Measurements from ENCODE around the gene NUDT8. TPM values are rescaled to one million over a fixed set of nuclear protein-coding genes. Genes with fewer than 3 reads are reported as not detected.

Gene NUDT8
- total and polyA plus RNA-seq, 2 experiments from 2014 or later: 5.0 to 15.1 TPM

DNA sequence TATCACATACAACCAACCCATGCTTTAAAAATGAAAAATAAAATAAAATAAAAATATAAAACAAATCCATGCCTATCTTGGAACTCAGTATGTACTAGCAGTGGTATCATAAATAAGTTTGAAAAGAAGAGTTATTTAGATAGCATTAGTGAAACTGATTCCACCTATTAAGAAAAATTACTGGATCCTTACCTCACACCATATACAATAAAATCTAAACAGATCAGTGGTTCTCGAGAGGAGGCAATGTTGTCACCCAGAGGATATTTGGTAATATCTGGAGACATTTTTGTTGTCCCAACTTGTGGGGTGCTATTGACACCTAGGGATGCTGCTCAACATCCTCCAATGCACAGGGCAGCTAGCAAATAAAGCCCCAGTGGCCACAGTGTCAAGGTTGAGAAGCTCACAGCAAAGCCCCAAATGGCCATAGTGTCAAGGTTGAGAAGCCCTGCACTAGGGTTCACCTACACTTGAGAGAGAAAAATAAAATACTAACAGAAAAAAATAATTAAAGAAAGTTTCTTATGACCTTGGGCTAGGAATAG is 32.9 kb downstream of the NUDT8 start (continued):
- TF ChIP-seq POLR2AphosphoS5 (IDR thresholded peaks at IDR 0.05; ENCODE audit: low read depth) (no peak), EZH2phosphoT487 (IDR thresholded peaks at IDR 0.05; ENCODE audit: unreplicated experiment) (no peak), STAT1 (IDR thresholded peaks at IDR 0.05; ENCODE audit: unreplicated experiment) (no peak)
- TF ChIP-seq, protein P1, sequence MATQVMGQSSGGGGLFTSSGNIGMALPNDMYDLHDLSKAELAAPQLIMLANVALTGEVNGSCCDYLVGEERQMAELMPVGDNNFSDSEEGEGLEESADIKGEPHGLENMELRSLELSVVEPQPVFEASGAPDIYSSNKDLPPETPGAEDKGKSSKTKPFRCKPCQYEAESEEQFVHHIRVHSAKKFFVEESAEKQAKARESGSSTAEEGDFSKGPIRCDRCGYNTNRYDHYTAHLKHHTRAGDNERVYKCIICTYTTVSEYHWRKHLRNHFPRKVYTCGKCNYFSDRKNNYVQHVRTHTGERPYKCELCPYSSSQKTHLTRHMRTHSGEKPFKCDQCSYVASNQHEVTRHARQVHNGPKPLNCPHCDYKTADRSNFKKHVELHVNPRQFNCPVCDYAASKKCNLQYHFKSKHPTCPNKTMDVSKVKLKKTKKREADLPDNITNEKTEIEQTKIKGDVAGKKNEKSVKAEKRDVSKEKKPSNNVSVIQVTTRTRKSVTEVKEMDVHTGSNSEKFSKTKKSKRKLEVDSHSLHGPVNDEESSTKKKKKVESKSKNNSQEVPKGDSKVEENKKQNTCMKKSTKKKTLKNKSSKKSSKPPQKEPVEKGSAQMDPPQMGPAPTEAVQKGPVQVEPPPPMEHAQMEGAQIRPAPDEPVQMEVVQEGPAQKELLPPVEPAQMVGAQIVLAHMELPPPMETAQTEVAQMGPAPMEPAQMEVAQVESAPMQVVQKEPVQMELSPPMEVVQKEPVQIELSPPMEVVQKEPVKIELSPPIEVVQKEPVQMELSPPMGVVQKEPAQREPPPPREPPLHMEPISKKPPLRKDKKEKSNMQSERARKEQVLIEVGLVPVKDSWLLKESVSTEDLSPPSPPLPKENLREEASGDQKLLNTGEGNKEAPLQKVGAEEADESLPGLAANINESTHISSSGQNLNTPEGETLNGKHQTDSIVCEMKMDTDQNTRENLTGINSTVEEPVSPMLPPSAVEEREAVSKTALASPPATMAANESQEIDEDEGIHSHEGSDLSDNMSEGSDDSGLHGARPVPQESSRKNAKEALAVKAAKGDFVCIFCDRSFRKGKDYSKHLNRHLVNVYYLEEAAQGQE (IDR thresholded peaks at IDR 0.05; ENCODE audit: unreplicated experiment): no peak

DNA sequence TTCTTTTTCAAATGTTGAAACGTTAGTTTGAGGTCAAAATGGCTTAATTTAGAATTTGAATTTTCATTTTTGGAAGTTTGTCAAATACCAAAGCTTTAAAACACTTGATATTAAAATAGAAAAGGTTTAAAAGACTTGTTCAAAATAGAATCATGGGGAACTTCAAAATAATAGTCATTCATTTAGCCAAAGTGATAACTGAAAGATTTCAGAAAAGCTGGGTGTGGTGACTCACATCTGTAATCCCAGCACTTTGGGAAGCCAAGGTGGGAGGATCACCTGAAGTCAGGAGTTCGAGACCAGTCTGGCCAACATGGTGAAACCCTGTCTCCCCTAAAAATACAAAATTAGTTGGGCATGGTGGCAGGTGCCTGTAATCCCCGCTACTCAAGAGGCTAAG is 35.3 kb downstream of the NUDT8 start:
- no peak overlapping the region for H3K27ac ChIP-seq (ENCODE audit: low read depth)
- H3K4me2 ChIP-seq: no peak overlapping the region
- DNase-seq (ENCODE audit: low spot score): no peak
- no peak overlapping the region for H3K4me3 ChIP-seq
- H3K27ac Mint-ChIP-seq: no peak overlapping the region
- no peak overlapping the region for H2AFZ ChIP-seq
- no peak overlapping the region for H3K4me3 Mint-ChIP-seq
- peaks cover 4% of the 10 kb centered on the region for H3K4me1 ChIP-seq (ENCODE audit: insufficient read depth)
- 0 out of 2 replicates have a peak, but pooled peaks cover 2% of the 10 kb centered on the region for H3K9me2 ChIP-seq (ENCODE audit: insufficient read depth)
- no peak for ATAC-seq
- peaks cover 12% of the 10 kb centered on the region for H3K4me1 Mint-ChIP-seq
- no peaks in the 10 kb centered on the region; the same call in 1 of the 2 replicates for H3K36me3 ChIP-seq (ENCODE audit: insufficient read depth)
- H4K20me1 ChIP-seq (replicated peaks; ENCODE audit: insufficient read depth): no peaks in the 10 kb centered on the region
- peaks cover 19% of the 10 kb centered on the region for H3K9me3 Mint-ChIP-seq
- H3K79me2 ChIP-seq (replicated peaks; ENCODE audit: insufficient read depth): no peaks in the 10 kb centered on the region
- no peaks in the 10 kb centered on the region for H3K27me3 ChIP-seq (ENCODE audit: insufficient read depth)
- H3K27me3 Mint-ChIP-seq (ENCODE audit: insufficient read depth, low read depth, poor library complexity): peaks cover 14% of the 10 kb centered on the region
- H3K36me3 Mint-ChIP-seq (ENCODE audit: low read depth): no peaks in the 10 kb centered on the region; the same call in 1 of the 3 replicates
- peaks cover 3% of the 10 kb centered on the region; the same call in 1 of the 2 replicates for H3F3A ChIP-seq (replicated peaks; ENCODE audit: low read depth)
- TF ChIP-seq ZNF114 (CRISPR knock-in tag; IDR thresholded peaks at IDR 0.05): no peak
- TF ChIP-seq, protein P2, sequence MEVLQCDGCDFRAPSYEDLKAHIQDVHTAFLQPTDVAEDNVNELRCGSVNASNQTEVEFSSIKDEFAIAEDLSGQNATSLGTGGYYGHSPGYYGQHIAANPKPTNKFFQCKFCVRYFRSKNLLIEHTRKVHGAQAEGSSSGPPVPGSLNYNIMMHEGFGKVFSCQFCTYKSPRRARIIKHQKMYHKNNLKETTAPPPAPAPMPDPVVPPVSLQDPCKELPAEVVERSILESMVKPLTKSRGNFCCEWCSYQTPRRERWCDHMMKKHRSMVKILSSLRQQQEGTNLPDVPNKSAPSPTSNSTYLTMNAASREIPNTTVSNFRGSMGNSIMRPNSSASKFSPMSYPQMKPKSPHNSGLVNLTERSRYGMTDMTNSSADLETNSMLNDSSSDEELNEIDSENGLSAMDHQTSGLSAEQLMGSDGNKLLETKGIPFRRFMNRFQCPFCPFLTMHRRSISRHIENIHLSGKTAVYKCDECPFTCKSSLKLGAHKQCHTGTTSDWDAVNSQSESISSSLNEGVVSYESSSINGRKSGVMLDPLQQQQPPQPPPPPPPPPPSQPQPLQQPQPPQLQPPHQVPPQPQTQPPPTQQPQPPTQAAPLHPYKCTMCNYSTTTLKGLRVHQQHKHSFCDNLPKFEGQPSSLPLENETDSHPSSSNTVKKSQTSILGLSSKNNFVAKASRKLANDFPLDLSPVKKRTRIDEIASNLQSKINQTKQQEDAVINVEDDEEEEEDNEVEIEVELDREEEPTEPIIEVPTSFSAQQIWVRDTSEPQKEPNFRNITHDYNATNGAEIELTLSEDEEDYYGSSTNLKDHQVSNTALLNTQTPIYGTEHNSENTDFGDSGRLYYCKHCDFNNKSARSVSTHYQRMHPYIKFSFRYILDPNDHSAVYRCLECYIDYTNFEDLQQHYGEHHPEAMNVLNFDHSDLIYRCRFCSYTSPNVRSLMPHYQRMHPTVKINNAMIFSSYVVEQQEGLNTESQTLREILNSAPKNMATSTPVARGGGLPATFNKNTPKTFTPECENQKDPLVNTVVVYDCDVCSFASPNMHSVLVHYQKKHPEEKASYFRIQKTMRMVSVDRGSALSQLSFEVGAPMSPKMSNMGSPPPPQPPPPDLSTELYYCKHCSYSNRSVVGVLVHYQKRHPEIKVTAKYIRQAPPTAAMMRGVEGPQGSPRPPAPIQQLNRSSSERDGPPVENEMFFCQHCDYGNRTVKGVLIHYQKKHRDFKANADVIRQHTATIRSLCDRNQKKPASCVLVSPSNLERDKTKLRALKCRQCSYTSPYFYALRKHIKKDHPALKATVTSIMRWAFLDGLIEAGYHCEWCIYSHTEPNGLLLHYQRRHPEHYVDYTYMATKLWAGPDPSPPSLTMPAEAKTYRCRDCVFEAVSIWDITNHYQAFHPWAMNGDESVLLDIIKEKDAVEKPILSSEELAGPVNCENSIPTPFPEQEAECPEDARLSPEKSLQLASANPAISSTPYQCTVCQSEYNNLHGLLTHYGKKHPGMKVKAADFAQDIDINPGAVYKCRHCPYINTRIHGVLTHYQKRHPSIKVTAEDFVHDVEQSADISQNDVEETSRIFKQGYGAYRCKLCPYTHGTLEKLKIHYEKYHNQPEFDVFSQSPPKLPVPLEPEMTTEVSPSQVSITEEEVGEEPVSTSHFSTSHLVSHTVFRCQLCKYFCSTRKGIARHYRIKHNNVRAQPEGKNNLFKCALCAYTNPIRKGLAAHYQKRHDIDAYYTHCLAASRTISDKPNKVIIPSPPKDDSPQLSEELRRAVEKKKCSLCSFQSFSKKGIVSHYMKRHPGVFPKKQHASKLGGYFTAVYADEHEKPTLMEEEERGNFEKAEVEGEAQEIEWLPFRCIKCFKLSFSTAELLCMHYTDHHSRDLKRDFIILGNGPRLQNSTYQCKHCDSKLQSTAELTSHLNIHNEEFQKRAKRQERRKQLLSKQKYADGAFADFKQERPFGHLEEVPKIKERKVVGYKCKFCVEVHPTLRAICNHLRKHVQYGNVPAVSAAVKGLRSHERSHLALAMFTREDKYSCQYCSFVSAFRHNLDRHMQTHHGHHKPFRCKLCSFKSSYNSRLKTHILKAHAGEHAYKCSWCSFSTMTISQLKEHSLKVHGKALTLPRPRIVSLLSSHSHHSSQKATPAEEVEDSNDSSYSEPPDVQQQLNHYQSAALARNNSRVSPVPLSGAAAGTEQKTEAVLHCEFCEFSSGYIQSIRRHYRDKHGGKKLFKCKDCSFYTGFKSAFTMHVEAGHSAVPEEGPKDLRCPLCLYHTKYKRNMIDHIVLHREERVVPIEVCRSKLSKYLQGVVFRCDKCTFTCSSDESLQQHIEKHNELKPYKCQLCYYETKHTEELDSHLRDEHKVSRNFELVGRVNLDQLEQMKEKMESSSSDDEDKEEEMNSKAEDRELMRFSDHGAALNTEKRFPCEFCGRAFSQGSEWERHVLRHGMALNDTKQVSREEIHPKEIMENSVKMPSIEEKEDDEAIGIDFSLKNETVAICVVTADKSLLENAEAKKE (CRISPR knock-in tag; IDR thresholded peaks at IDR 0.05): no peak
- TF ChIP-seq, protein P3, sequence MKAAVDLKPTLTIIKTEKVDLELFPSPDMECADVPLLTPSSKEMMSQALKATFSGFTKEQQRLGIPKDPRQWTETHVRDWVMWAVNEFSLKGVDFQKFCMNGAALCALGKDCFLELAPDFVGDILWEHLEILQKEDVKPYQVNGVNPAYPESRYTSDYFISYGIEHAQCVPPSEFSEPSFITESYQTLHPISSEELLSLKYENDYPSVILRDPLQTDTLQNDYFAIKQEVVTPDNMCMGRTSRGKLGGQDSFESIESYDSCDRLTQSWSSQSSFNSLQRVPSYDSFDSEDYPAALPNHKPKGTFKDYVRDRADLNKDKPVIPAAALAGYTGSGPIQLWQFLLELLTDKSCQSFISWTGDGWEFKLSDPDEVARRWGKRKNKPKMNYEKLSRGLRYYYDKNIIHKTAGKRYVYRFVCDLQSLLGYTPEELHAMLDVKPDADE (IDR thresholded peaks at IDR 0.05): no peak
- TF ChIP-seq, protein P1 (IDR thresholded peaks at IDR 0.05; ENCODE audit: unreplicated experiment): no peak
- TF ChIP-seq, protein P4, sequence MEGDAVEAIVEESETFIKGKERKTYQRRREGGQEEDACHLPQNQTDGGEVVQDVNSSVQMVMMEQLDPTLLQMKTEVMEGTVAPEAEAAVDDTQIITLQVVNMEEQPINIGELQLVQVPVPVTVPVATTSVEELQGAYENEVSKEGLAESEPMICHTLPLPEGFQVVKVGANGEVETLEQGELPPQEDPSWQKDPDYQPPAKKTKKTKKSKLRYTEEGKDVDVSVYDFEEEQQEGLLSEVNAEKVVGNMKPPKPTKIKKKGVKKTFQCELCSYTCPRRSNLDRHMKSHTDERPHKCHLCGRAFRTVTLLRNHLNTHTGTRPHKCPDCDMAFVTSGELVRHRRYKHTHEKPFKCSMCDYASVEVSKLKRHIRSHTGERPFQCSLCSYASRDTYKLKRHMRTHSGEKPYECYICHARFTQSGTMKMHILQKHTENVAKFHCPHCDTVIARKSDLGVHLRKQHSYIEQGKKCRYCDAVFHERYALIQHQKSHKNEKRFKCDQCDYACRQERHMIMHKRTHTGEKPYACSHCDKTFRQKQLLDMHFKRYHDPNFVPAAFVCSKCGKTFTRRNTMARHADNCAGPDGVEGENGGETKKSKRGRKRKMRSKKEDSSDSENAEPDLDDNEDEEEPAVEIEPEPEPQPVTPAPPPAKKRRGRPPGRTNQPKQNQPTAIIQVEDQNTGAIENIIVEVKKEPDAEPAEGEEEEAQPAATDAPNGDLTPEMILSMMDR (conservative IDR thresholded peaks at IDR 0.05; ENCODE audit: low read depth in 2 of 2): no peak

Data from GM23338 (cell line).